Measurements from ENCODE around the gene NUDCD3. TPM values are rescaled to one million over a fixed set of nuclear protein-coding genes. Genes with fewer than 3 reads are reported as not detected.

NUDCD3 gene
- total RNA-seq, 1 experiment from 2014 or later, result 80.5 TPM

GRCh38 chr7:44467217-44467548 lies 23.3 kb downstream of the NUDCD3 start:
- in situ Hi-C loops (cut with HindIII; ENCODE audit: low pct_unique_long_range_greater_than_20kb, low sequenced_read_pairs), result no loop called here
- DNase-seq (ENCODE audit: low read depth, low spot score), result no peak

DNA sequence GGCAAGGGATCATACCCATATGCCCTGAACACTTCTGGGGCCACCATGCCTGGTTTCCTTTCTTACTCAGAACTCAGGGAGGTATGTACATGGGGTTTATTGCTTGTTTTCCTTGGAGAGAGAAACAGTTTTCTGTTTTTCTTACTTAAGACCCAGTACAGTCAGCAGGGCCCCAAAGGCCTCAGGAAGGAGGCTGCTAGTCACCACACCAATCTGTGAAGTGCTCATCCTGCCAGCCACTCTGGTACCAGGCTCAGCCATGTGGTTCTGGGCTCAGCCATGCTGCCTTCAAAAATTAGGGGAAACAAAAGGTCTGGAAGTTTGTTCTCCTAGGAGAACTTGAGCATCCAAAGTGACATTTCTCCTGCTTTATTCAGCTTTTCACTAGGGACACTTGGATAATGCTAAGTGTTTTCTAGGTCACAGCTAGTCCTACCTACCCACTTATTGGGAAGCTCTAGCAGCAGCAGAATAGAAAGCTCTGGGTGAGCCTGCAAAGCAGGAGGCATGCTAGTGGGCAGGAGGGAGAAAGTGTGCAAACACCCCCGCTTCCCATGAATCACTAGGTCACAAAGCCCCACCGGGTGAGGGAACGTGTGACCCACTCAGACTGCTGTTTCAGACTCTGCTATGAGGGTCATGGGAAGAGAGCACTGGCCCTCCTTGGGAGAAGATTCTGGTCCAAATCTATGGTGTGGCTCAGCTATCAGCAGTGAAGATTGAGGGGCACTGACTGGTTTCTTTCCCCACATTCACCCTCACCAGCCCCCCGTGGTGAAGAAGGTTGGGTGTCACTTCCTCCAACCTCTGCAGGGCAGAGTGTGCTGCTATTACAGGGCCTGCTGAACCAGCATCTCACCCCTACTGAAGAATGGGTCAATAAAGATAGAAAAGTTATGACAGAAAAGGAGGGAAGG lies 23.9 kb downstream of the NUDCD3 start:
- DNase-seq (ENCODE audit: low read depth, low spot score), result no peak
- in situ Hi-C loops (cut with HindIII; ENCODE audit: low pct_unique_long_range_greater_than_20kb, low sequenced_read_pairs), result no loop called here

DNA sequence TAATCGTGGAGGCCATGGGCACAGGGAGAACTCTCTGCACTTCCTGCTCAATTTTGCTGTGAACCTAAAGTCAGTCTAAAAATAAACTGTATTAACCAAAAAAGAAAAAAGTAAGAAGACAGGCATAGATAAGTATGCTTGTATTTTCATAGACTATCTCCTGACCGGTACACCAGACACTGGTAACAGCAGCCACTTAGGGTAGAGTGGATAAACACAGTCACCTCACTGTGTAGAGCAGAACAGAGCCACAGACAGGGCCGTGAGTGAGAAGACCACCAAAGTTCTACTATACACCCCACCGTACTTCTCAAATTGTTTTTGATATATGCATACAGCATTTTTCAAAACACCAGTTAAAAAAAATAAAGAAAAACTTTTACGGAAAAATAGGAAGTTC lies 25.0 kb downstream of the NUDCD3 start:
- in situ Hi-C loops (cut with HindIII; ENCODE audit: low pct_unique_long_range_greater_than_20kb, low sequenced_read_pairs), result no loop called here
- no peak for DNase-seq (ENCODE audit: low read depth, low spot score)

DNA sequence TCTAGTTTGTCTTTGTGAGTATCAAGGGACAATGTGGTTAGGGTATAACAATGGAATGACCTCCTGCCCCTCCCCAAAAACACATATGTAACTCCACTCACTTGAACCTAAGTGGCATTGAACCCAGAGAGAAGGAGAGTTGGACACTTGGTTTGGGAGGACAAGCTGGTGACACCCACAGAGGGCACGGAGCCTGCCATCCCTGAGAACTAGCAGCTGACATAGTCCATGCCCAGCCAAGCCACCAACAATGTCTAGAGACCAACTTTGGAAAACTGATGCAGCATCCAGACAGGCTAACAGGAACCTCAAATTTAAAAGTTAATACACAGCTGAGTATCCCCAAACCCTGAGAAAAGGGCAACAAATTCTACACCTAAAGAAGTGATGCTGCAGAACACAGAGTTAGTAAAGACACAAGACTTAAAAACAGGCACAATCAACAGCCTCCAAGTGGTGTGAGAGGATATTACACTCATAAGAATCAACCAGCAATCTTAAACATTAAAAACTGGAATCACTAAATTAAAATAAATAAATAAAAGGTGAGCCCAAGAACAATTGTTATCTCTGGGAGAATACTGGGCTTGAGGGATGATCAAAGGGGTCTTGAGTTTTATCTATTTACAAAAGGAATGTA lies 27.2 kb downstream of the NUDCD3 start:
- peak; percentile 56 for DNase-seq (ENCODE audit: low read depth, low spot score)
- in situ Hi-C loops (cut with HindIII; ENCODE audit: low pct_unique_long_range_greater_than_20kb, low sequenced_read_pairs), result no loop called here

- peak; percentile 71 for DNase-seq (ENCODE audit: low read depth, low spot score)
- in situ Hi-C loops (cut with HindIII; ENCODE audit: low pct_unique_long_range_greater_than_20kb, low sequenced_read_pairs), result no loop called here
Measured at GRCh38 chr7:44461387-44461786, 29.1 kb downstream of the NUDCD3 start.

DNA sequence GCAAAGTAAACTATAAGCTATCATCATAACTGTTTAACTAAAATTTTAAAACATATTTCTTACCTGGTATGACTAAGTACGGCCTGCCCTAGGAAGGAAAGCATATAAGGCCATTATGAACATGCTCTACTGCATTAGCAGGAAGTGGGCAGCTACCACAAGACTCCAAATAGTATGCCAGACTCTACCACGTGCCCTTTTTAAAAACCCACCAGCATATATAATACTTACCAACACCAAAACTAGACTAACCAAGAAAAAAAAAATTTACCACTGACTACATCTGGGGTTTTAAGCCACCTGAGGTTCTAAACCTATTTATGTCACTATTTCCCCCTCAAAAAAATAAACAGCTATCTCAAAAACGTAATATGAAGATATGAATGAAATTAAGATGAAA lies 30.1 kb downstream of the NUDCD3 start:
- peak; percentile 23 for DNase-seq (ENCODE audit: low read depth, low spot score)
- in situ Hi-C loops (cut with HindIII; ENCODE audit: low pct_unique_long_range_greater_than_20kb, low sequenced_read_pairs), result no loop called here

DNA sequence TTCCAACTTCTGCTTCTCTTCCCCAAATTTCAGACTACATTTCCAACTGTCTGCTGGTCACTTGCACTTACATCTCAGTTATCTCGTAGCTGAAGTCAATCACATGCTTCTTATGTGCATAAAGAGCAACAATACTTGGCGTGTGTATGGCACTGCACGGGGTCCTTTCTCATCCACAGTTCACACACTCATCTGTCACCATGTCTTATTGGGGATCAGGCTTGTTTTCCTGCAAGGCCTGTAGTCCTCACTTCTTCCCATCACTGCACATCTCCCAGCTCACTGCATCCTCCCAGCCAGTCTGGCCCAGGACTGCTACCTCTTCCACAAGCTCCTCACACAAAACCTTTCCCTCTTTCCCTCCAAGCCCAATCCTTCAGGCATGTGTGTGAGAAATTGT lies 35.3 kb downstream of the NUDCD3 start:
- DNase-seq (ENCODE audit: low read depth, low spot score), result no peak
- in situ Hi-C loops (cut with HindIII; ENCODE audit: low pct_unique_long_range_greater_than_20kb, low sequenced_read_pairs), result no loop called here

DNA sequence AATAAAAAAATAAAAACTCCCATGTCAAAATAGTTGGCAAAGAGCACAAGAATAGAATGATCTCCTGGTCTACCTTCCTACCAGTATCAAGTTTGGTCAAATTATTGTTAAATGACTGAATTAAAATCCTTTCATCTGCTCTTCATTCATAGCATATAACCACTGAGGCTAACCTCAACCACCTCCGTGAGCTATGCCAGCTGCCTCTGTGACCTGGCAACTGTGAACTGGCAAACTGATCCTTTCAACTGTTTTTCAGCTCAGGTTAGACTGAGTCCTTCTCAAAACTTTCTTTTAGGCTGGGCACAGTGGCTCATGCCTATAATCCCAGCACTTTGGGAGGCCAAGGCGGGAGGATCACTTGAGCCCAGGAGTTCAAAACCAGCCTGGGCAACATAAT lies 36.1 kb downstream of the NUDCD3 start:
- no peak for DNase-seq (ENCODE audit: low read depth, low spot score)
- in situ Hi-C loops (cut with HindIII; ENCODE audit: low pct_unique_long_range_greater_than_20kb, low sequenced_read_pairs), result no loop called here

DNA sequence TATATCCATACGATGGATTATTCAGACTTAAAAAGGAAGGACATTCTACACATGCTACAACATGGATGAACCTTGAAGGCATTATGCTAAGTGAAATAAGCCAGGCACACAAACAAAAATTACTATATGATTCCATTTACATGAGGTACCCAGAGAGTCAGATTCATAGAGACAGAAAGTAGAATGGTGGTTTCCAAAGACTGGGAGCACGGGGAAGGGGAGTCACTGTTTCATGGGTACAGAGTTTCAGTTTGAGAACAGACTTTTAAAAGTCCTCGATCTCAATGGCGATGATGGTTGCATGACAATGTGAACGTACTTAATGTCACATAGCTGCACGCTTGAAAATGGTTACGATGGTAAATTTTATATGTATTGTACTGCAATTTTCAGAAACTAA lies 39.3 kb downstream of the NUDCD3 start:
- in situ Hi-C loops (cut with HindIII; ENCODE audit: low pct_unique_long_range_greater_than_20kb, low sequenced_read_pairs), result no loop called here
- no peak for DNase-seq (ENCODE audit: low read depth, low spot score)

DNA sequence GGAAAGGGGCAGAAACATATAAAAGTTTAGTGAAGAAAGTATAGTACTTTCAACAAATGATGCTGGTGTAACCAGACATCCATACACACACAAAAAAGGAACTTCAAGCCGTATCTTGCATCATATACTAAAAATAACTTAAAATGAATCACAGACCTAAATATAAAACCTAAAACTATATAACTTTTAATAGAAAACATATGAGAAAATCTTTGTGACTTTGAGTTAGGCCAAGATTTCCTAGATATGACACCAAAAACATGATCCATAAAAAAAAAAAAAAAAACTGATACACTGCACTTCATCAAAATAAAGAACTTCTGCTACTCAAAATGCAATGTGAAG lies 40.9 kb downstream of the NUDCD3 start:
- in situ Hi-C loops (cut with HindIII; ENCODE audit: low pct_unique_long_range_greater_than_20kb, low sequenced_read_pairs), result no loop called here

GRCh38 chr7:44448922-44449583 lies 41.4 kb downstream of the NUDCD3 start:
- in situ Hi-C loops (cut with HindIII; ENCODE audit: low pct_unique_long_range_greater_than_20kb, low sequenced_read_pairs), result no loop called here
- DNase-seq (ENCODE audit: low read depth, low spot score), result no peak

More for the DNA sequence above, 40.9 kb downstream of the NUDCD3 start:
- no peak for DNase-seq (ENCODE audit: low read depth, low spot score)

GRCh38 chr7:44447874-44448425 lies 42.5 kb downstream of the NUDCD3 start:
- in situ Hi-C loops (cut with HindIII; ENCODE audit: low pct_unique_long_range_greater_than_20kb, low sequenced_read_pairs), result no loop called here
- DNase-seq (ENCODE audit: low read depth, low spot score), result no peak

DNA sequence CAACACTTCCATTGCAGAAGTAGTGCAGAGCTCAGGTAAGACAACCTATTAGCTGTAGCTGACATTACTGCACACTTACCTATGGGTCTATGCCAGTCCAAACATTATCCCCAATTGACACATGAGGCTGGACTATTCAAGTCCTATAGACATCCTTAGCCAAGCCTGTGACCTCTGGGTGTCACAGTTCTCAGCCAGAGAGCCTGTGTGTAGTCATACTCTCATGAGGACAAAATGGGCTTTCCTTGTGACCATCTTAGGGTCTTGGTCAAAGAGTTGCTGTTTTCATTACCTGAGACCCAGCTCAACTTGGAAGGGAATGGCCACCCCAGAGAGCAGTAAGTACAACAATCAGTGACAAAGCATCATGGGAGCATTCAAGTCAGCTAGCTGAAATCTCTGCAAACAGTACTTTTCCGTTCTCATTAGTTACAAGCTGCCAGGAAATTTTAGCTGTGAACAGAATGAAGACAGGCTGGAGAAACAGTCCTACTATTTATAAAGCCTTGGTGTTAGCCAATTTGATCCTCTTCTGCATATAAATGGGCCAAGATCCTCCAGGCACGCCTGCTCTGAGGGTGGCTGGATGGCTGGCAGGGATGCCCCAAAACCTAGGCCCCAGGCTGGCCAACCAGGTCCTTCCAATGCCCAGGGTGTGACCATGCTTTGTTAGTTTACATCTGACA lies 44.3 kb downstream of the NUDCD3 start:
- no peak for DNase-seq (ENCODE audit: low read depth, low spot score)
- in situ Hi-C loops (cut with HindIII; ENCODE audit: low pct_unique_long_range_greater_than_20kb, low sequenced_read_pairs), result no loop called here

DNA sequence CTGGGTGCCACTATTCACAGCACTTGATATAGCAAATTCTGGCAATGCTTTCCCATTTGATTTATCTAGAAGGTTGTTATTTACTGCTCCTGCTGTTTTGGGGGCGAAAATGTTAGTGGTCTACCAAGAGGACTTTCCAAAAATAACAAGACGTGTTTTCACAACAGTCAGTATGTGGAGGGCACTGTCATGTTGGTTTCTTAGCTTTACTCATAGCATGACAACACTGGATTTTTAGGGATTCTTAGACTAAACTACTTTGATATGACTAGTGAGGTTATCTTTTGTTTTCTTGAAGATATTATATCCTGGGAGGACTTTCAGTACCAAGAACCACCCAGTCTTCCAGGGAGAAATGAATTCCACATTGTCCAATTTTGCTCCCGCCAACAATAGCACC lies 49.4 kb downstream of the NUDCD3 start:
- peak; percentile 36 for DNase-seq (ENCODE audit: low read depth, low spot score)
- in situ Hi-C loops (cut with HindIII; ENCODE audit: low pct_unique_long_range_greater_than_20kb, low sequenced_read_pairs), result no loop called here

- no peak for DNase-seq (ENCODE audit: low read depth, low spot score)
- in situ Hi-C loops (cut with HindIII; ENCODE audit: low pct_unique_long_range_greater_than_20kb, low sequenced_read_pairs), result no loop called here
Measured at GRCh38 chr7:44440577-44441078, 49.8 kb downstream of the NUDCD3 start.

GRCh38 chr7:44439926-44440325 lies 50.5 kb downstream of the NUDCD3 start:
- DNase-seq (ENCODE audit: low read depth, low spot score), result no peak
- in situ Hi-C loops (cut with HindIII; ENCODE audit: low pct_unique_long_range_greater_than_20kb, low sequenced_read_pairs), result no loop called here

DNA sequence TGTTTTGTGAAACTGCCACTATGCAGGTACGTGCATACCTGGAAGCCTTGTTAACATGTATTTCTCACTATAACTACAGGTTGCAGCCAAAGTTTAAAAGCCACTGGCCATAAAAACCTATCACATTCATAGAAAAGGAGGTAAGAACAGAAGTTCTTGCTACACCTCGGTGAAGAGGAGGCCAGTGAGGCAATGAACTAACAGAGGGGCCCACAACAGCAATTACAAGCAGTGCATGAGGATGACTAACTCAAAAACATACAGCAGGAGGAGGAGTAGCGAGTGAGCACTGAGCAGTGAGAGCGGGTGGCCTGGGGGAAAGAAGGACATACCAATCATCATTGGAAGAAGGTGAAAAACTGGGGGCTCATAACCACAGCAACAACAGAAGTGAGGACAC lies 51.6 kb downstream of the NUDCD3 start:
- in situ Hi-C loops (cut with HindIII; ENCODE audit: low pct_unique_long_range_greater_than_20kb, low sequenced_read_pairs), result no loop called here
- DNase-seq (ENCODE audit: low read depth, low spot score), result no peak

DNA sequence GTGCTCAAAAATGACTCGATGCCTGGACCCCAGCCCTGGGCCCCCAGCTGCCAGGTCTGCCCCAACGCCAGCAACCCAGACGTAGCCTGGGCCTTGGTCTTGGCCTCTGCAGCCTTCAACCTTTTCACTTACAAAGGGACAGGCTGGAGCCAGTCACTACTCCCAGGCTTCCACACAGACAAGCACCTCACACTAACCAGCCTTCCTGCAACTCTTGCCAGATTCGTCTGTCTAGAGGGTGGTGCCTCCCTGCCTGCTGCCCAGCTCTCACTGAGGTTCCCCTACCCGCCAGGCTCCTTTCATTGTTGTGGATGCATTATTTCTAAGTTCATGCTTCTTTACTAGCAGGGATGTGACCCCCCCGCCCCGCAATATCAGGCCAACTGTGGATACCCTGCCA lies 56.3 kb downstream of the NUDCD3 start:
- in situ Hi-C loops (cut with HindIII; ENCODE audit: low pct_unique_long_range_greater_than_20kb, low sequenced_read_pairs), result no loop called here
- DNase-seq (ENCODE audit: low read depth, low spot score), result no peak

Measured in SK-MEL-5 (cell line).